ENCODE data around the gene SPATA20. TPM values are rescaled to one million over a fixed set of nuclear protein-coding genes. Genes with fewer than 3 reads are reported as not detected.

The SPATA20 gene
- total and polyA plus RNA-seq, 7 experiments from 2014 or later: 3.7 to 19.4 (median 15.8) TPM

GRCh38 chr17:50551884-50552283 lies 4.9 kb downstream of the SPATA20 start:
- DNase-seq: no peak
- POLR2A ChIA-PET: no interaction called here
- H3K4me3 ChIP-seq (ENCODE audit: low read length): no peak overlapping the region
- H3K27me3 ChIP-seq (ENCODE audit: control insufficient read depth in 2 of 2, insufficient read depth in 2 of 2, low read length in 2 of 2): no peaks in the 10 kb centered on the region
- Mint-ChIP-seq H3K9me3 (no peaks in the 10 kb centered on the region), H3K27me3 (peaks cover 0 to 7% (median 0%) of the 10 kb centered on the region in 5 donors), H3K4me3 (no peak overlapping the region), H3K4me1 (peaks cover 0 to 5% (median 4%) of the 10 kb centered on the region in 7 donors), H3K27ac (peak overlapping the region in 1 of 9 donors; percentile 42), H3K36me3 (peaks cover 0 to 2% (median 0%) of the 10 kb centered on the region in 5 donors)
- H3K9me3 ChIP-seq (ENCODE audit: control insufficient read depth in 2 of 3, low read length in 3 of 3): no peaks in the 10 kb centered on the region
- no peak for ATAC-seq
- H3K27ac ChIP-seq (ENCODE audit: low read depth, low read length): no peak overlapping the region
- intact Hi-C loops (cut with micrococcal nuclease): no loop called here
- H3K4me1 ChIP-seq (ENCODE audit: control insufficient read depth in 2 of 2, insufficient read depth in 2 of 2, low read length in 2 of 2): peaks cover 0 to 4% of the 10 kb centered on the region in 2 donors
- CTCF ChIA-PET: no interaction called here
- H3K36me3 ChIP-seq (ENCODE audit: control insufficient read depth in 2 of 3, insufficient read depth in 3 of 3, low read length in 3 of 3): no peaks in the 10 kb centered on the region

- H3K36me3 Mint-ChIP-seq: peaks cover 0 to 2% (median 0%) of the 10 kb centered on the region in 5 donors
- Histone ChIP-seq H3K4me3 (ENCODE audit: low read length) (no peak overlapping the region), H3K27ac (ENCODE audit: low read depth, low read length) (no peak overlapping the region), H3K4me1 (ENCODE audit: control insufficient read depth in 2 of 2, insufficient read depth in 2 of 2, low read length in 2 of 2) (peaks cover 5% of the 10 kb centered on the region in 2 donors), H3K9me3 (ENCODE audit: control insufficient read depth in 2 of 3, low read length in 3 of 3) (no peaks in the 10 kb centered on the region), H3K36me3 (ENCODE audit: control insufficient read depth in 2 of 3, insufficient read depth in 3 of 3, low read length in 3 of 3) (no peaks in the 10 kb centered on the region), H3K27me3 (ENCODE audit: control insufficient read depth in 2 of 2, insufficient read depth in 2 of 2, low read length in 2 of 2) (peaks cover 3 to 10% of the 10 kb centered on the region in 2 donors)
- H3K27ac Mint-ChIP-seq: no peak overlapping the region
- DNase-seq (no peak), ATAC-seq (no peak)
- CTCF ChIA-PET: no interaction called here
- intact Hi-C loops (cut with micrococcal nuclease): no loop called here
- peaks cover 14 to 27% (median 15%) of the 10 kb centered on the region in 5 donors for H3K27me3 Mint-ChIP-seq
- H3K9me3 Mint-ChIP-seq: no peaks in the 10 kb centered on the region
- H3K4me3 Mint-ChIP-seq: no peak overlapping the region
- peaks cover 0 to 11% (median 5%) of the 10 kb centered on the region in 7 donors for H3K4me1 Mint-ChIP-seq
- POLR2A ChIA-PET: no interaction called here
Measured at GRCh38 chr17:50554201-50554600, 7.2 kb downstream of the SPATA20 start.

DNA sequence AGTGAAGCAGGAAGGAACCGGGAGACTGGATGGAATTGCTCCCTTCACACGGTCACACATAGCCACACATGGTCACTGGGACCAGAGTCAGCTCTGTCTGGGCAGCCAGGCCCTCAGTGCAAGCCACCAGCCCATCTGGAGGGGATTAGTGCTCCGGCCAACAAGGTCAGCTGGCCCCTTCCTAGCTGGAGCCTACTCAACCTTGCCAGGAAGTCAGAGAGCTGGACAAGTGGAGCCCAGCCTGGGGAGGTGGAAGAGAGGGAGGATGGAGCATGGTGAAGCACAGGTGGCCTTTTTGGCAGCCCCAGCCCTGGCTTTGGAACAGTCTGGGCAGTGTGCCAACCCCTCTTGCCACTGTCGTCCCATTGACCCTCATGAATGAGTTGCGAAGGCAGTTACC lies 9.8 kb downstream of the SPATA20 start:
- Mint-ChIP-seq H3K27me3 (peaks cover 14 to 40% (median 21%) of the 10 kb centered on the region in 5 donors), H3K36me3 (no peaks in the 10 kb centered on the region), H3K27ac (no peak overlapping the region), H3K4me3 (no peak overlapping the region), H3K9me3 (no peaks in the 10 kb centered on the region), H3K4me1 (peaks cover 5 to 22% (median 12%) of the 10 kb centered on the region in 7 donors)
- peaks cover 15 to 20% of the 10 kb centered on the region in 2 donors for H3K4me1 ChIP-seq (ENCODE audit: control insufficient read depth in 2 of 2, insufficient read depth in 2 of 2, low read length in 2 of 2)
- POLR2A ChIA-PET: no interaction called here
- H3K27ac ChIP-seq (ENCODE audit: low read depth, low read length): no peak overlapping the region
- DNase-seq (no peak), ATAC-seq (no peak)
- no peak overlapping the region for H3K4me3 ChIP-seq (ENCODE audit: low read length)
- intact Hi-C loops (cut with micrococcal nuclease): no loop called here
- H3K36me3 ChIP-seq (ENCODE audit: control insufficient read depth in 2 of 3, insufficient read depth in 3 of 3, low read length in 3 of 3): no peaks in the 10 kb centered on the region
- CTCF ChIA-PET: no interaction called here
- H3K9me3 ChIP-seq (ENCODE audit: control insufficient read depth in 2 of 3, low read length in 3 of 3): no peaks in the 10 kb centered on the region
- H3K27me3 ChIP-seq (ENCODE audit: control insufficient read depth in 2 of 2, insufficient read depth in 2 of 2, low read length in 2 of 2): peaks cover 11 to 15% of the 10 kb centered on the region in 2 donors

- Histone ChIP-seq H3K4me1 (ENCODE audit: control insufficient read depth in 2 of 2, insufficient read depth in 2 of 2, low read length in 2 of 2) (peaks cover 20 to 21% of the 10 kb centered on the region in 2 donors), H3K9me3 (ENCODE audit: control insufficient read depth in 2 of 3, low read length in 3 of 3) (no peaks in the 10 kb centered on the region), H3K27ac (ENCODE audit: low read depth, low read length) (no peak overlapping the region), H3K36me3 (ENCODE audit: control insufficient read depth in 2 of 3, insufficient read depth in 3 of 3, low read length in 3 of 3) (no peaks in the 10 kb centered on the region), H3K27me3 (ENCODE audit: control insufficient read depth in 2 of 2, insufficient read depth in 2 of 2, low read length in 2 of 2) (peaks cover 13 to 17% of the 10 kb centered on the region in 2 donors), H3K4me3 (ENCODE audit: low read length) (no peak overlapping the region)
- H3K4me1 Mint-ChIP-seq: peaks cover 11 to 28% (median 17%) of the 10 kb centered on the region in 7 donors
- H3K4me3 Mint-ChIP-seq: peak overlapping the region in 2 of 10 donors; percentile 13 to 62
- DNase-seq (no peak), ATAC-seq (no peak)
- intact Hi-C loops (cut with micrococcal nuclease): no loop called here
- peaks cover 20 to 46% (median 28%) of the 10 kb centered on the region in 5 donors for H3K27me3 Mint-ChIP-seq
- POLR2A ChIA-PET: interaction anchor here (0.6 kb wide), 1 partner anchor 1492 kb away, joined by 3 read pairs; no protein-coding TSS in a partner anchor
- no peaks in the 10 kb centered on the region for H3K36me3 Mint-ChIP-seq
- CTCF ChIA-PET: no interaction called here
- H3K9me3 Mint-ChIP-seq: no peaks in the 10 kb centered on the region
- H3K27ac Mint-ChIP-seq: no peak overlapping the region
Measured at GRCh38 chr17:50557630-50558029, 10.7 kb downstream of the SPATA20 start.

DNA sequence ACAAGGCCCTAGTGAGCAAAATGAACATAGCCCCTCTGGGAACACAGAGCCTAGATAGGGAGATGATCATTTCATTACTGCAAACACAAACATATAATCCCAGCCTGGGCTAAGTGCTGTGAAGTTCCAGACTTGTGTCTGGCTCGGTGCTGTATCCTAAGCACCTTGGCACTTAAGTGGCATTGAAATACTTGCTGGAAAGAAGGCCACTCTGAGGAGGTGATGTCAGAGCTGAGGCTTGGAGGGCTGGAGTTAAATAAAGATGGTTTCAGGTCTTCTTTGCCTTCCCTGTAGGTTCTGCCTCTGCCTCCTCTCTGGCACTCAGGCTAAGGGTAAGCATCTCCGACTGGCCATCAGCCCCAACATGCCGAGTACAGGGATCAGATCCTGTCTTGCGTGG lies 11.1 kb downstream of the SPATA20 start:
- no peaks in the 10 kb centered on the region for H3K9me3 Mint-ChIP-seq
- intact Hi-C loops (cut with micrococcal nuclease): no loop called here
- Histone ChIP-seq H3K27ac (ENCODE audit: low read depth, low read length) (no peak overlapping the region), H3K4me1 (ENCODE audit: control insufficient read depth in 2 of 2, insufficient read depth in 2 of 2, low read length in 2 of 2) (peaks cover 20 to 23% of the 10 kb centered on the region in 2 donors), H3K36me3 (ENCODE audit: control insufficient read depth in 2 of 3, insufficient read depth in 3 of 3, low read length in 3 of 3) (no peaks in the 10 kb centered on the region), H3K9me3 (ENCODE audit: control insufficient read depth in 2 of 3, low read length in 3 of 3) (no peaks in the 10 kb centered on the region), H3K4me3 (ENCODE audit: low read length) (no peak overlapping the region), H3K27me3 (ENCODE audit: control insufficient read depth in 2 of 2, insufficient read depth in 2 of 2, low read length in 2 of 2) (peaks cover 16 to 22% of the 10 kb centered on the region in 2 donors)
- peak overlapping the region in 8 of 10 donors; percentile 19 to 87 (median 79) for H3K4me3 Mint-ChIP-seq
- H3K27ac Mint-ChIP-seq: peak overlapping the region in 1 of 9 donors; percentile 25
- ChIA-PET CTCF (no interaction called here), POLR2A (interaction anchor here (0.6 kb wide), 1 partner anchor 1493 kb away, joined by 3 read pairs; no protein-coding TSS in a partner anchor)
- H3K4me1 Mint-ChIP-seq: peaks cover 12 to 28% (median 17%) of the 10 kb centered on the region in 7 donors
- H3K27me3 Mint-ChIP-seq: peaks cover 21 to 51% (median 29%) of the 10 kb centered on the region in 5 donors
- no peak for ATAC-seq
- no peaks in the 10 kb centered on the region for H3K36me3 Mint-ChIP-seq
- DNase-seq: no peak

GRCh38 chr17:50558581-50558940 lies 11.6 kb downstream of the SPATA20 start:
- CTCF ChIA-PET: no interaction called here
- DNase-seq (no peak), ATAC-seq (no peak)
- Histone ChIP-seq H3K27me3 (ENCODE audit: control insufficient read depth in 2 of 2, insufficient read depth in 2 of 2, low read length in 2 of 2) (peaks cover 16 to 27% of the 10 kb centered on the region in 2 donors), H3K27ac (ENCODE audit: low read depth, low read length) (no peak overlapping the region), H3K4me3 (ENCODE audit: low read length) (no peak overlapping the region), H3K4me1 (ENCODE audit: control insufficient read depth in 2 of 2, insufficient read depth in 2 of 2, low read length in 2 of 2) (peaks cover 20 to 23% of the 10 kb centered on the region in 2 donors), H3K36me3 (ENCODE audit: control insufficient read depth in 2 of 3, insufficient read depth in 3 of 3, low read length in 3 of 3) (no peaks in the 10 kb centered on the region), H3K9me3 (ENCODE audit: control insufficient read depth in 2 of 3, low read length in 3 of 3) (no peaks in the 10 kb centered on the region)
- Mint-ChIP-seq H3K36me3 (no peaks in the 10 kb centered on the region), H3K9me3 (no peaks in the 10 kb centered on the region), H3K4me1 (peaks cover 12 to 30% (median 17%) of the 10 kb centered on the region in 7 donors), H3K27ac (peak overlapping the region in 1 of 9 donors; percentile 25), H3K27me3 (peaks cover 25 to 56% (median 30%) of the 10 kb centered on the region in 5 donors), H3K4me3 (peak overlapping the region; percentile 39 to 87 (median 79))
- POLR2A ChIA-PET: no interaction called here
- intact Hi-C loops (cut with micrococcal nuclease): no loop called here
